ENCODE data around the gene DENND1A. TPM values are rescaled to one million over a fixed set of nuclear protein-coding genes. Genes with fewer than 3 reads are reported as not detected.
A peak's percentile ranks its signal among the peaks of the same experiment; 100 is the strongest.

The DENND1A gene
- total RNA-seq, 1 experiment from 2014 or later, result 23.5 TPM

DNA sequence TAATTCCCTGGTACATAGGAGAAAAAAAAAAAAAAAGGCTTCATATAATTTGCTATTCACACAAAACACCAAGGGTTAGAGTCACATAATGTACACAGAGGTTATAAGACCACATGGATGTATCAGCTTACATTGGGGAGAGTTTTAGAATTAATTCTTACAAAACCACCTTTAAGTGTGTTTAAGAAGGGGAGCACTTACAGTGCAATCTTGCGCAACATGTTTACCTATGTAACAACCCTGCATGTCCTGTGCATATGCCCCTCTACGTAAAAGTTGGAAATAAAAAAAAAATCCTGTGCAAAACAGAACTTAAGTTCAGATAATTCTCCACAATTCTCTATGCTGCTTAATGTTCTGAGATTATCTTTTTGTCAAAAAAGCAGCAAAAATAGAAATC lies 190.0 kb downstream of the DENND1A start:
- no peaks in the 10 kb centered on the region for H3K27me3 Mint-ChIP-seq (ENCODE audit: low read depth)
- no peaks in the 10 kb centered on the region for H3K9me3 Mint-ChIP-seq
- no peak for DNase-seq (ENCODE audit: low spot score)
- ATAC-seq, result no peak
- TF ChIP-seq ZNF396 (CRISPR knock-in tag; IDR thresholded peaks at IDR 0.05; ENCODE audit: borderline replicate concordance), result no peak
- H3K4me3 Mint-ChIP-seq, result no peak overlapping the region
- no peak overlapping the region for H3K27ac Mint-ChIP-seq
- ChIA-PET POLR2A (no interaction called here), CTCF (interaction anchor here (0.6 kb wide), 1 partner anchor 100 kb away, joined by 3 read pairs; no protein-coding TSS in a partner anchor)
- H3K4me1 Mint-ChIP-seq, result peaks cover 10% of the 10 kb centered on the region
- H3K36me3 Mint-ChIP-seq, result no peaks in the 10 kb centered on the region

- CTCF ChIA-PET, result interaction anchor here (0.6 kb wide), 1 partner anchor 101 kb away, joined by 3 read pairs; no protein-coding TSS in a partner anchor
- H3K4me3 Mint-ChIP-seq, result no peak overlapping the region
- POLR2A ChIA-PET, result no interaction called here
- H3K9me3 Mint-ChIP-seq, result no peaks in the 10 kb centered on the region
- H3K27me3 Mint-ChIP-seq (ENCODE audit: low read depth), result no peaks in the 10 kb centered on the region
- no peak for ATAC-seq
- TF ChIP-seq TP53 (CRISPR knock-in tag; IDR thresholded peaks at IDR 0.05), result no peak
- TF ChIP-seq, protein P1, sequence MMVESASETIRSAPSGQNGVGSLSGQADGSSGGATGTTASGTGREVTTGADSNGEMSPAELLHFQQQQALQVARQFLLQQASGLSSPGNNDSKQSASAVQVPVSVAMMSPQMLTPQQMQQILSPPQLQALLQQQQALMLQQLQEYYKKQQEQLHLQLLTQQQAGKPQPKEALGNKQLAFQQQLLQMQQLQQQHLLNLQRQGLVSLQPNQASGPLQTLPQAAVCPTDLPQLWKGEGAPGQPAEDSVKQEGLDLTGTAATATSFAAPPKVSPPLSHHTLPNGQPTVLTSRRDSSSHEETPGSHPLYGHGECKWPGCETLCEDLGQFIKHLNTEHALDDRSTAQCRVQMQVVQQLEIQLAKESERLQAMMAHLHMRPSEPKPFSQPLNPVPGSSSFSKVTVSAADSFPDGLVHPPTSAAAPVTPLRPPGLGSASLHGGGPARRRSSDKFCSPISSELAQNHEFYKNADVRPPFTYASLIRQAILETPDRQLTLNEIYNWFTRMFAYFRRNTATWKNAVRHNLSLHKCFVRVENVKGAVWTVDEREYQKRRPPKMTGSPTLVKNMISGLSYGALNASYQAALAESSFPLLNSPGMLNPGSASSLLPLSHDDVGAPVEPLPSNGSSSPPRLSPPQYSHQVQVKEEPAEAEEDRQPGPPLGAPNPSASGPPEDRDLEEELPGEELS (CRISPR knock-in tag; IDR thresholded peaks at IDR 0.05), result no peak
- no peak for TF ChIP-seq AFF4 (CRISPR knock-in tag; IDR thresholded peaks at IDR 0.05; ENCODE audit: borderline replicate concordance)
- TF ChIP-seq TEAD1 (CRISPR knock-in tag; IDR thresholded peaks at IDR 0.05), result no peak
- TF ChIP-seq ZNF219 (CRISPR knock-in tag; IDR thresholded peaks at IDR 0.05; ENCODE audit: borderline replicate concordance), result no peak
- no peak for TF ChIP-seq NFATC4 (CRISPR knock-in tag; IDR thresholded peaks at IDR 0.05)
- no peak for TF ChIP-seq JUN (CRISPR knock-in tag; IDR thresholded peaks at IDR 0.05)
- TF ChIP-seq ZNF263 (CRISPR knock-in tag; IDR thresholded peaks at IDR 0.05; ENCODE audit: low read depth), result no peak
- TF ChIP-seq CREB1 (CRISPR knock-in tag; IDR thresholded peaks at IDR 0.05), result no peak
- no peak for TF ChIP-seq EMX1 (CRISPR knock-in tag; IDR thresholded peaks at IDR 0.05)
- no peak for TF ChIP-seq ZNF138 (CRISPR knock-in tag; conservative IDR thresholded peaks at IDR 0.05)
- TF ChIP-seq SOX15 (CRISPR knock-in tag; IDR thresholded peaks at IDR 0.05), result no peak
- TF ChIP-seq GABPB1 (CRISPR knock-in tag; IDR thresholded peaks at IDR 0.05), result no peak
- H3K27ac Mint-ChIP-seq, result no peak overlapping the region
- H3K36me3 Mint-ChIP-seq, result no peaks in the 10 kb centered on the region
- H3K4me1 Mint-ChIP-seq, result peaks cover 10% of the 10 kb centered on the region
- no peak for DNase-seq (ENCODE audit: low spot score)
Observed at GRCh38 chr9:123739387-123739786, 190.5 kb downstream of the DENND1A start.

DNA sequence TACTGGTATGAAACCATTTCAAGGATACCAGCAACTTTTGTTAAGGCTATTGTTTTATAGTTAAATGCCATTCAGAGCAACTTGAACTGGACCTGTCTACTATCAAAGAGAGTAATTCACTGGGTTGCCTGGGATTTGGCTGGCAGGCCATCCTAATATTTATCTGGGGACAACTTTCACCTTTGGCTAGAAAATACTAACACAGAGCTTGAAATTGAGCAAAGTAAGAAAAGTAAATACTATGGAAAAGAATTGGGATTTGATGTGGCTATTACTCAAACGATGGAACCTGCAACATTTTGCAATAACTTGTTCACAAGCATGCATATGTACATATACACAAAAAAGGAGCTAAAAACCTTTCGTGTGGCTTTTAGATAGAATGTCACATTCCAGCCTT lies 191.3 kb downstream of the DENND1A start:
- Mint-ChIP-seq H3K4me1 (peaks cover 10% of the 10 kb centered on the region), H3K27me3 (ENCODE audit: low read depth) (no peaks in the 10 kb centered on the region), H3K27ac (no peak overlapping the region), H3K4me3 (no peak overlapping the region), H3K36me3 (no peaks in the 10 kb centered on the region), H3K9me3 (no peaks in the 10 kb centered on the region)
- TF ChIP-seq GABPB1 (CRISPR knock-in tag; IDR thresholded peaks at IDR 0.05) (peak; percentile 31; the same call in 1 of the 2 replicates), E2F1 (CRISPR knock-in tag; IDR thresholded peaks at IDR 0.05) (no peak)
- no peak for ATAC-seq
- no peak for DNase-seq (ENCODE audit: low spot score)
- POLR2A ChIA-PET, result no interaction called here
- CTCF ChIA-PET, result no interaction called here
